K562 (cell line): ENCODE results near the gene MPHOSPH9. TPM values are rescaled to one million over a fixed set of nuclear protein-coding genes. Genes with fewer than 3 reads are reported as not detected.
A peak's percentile ranks its signal among the peaks of the same experiment; 100 is the strongest.

ENCODE experiments used
- ATAC-seq: fragments of 200-7000 bp; cut with Tn5 transposase; 3 replicates; pipeline ENCODE4 v1.9.1; 2020; ENCODE audit warnings: moderate library complexity
- BruUV-seq: library from RNA; stranded (reverse); fragments of 400-500 nt; replicated peaks from 2 replicates; lab custom pipeline; 2021; lab: Mats Ljungman, UMichigan
- CTCF ChIA-PET: fragments of 300-600 bp; formaldehyde crosslinking; extraction: SDS; loops from one replicate; lab custom pipeline; 2021; ENCODE audit warnings: low intra/inter-chr PET ratio; lab: Yijun Ruan, JAX
- POLR2A ChIA-PET: fragments of 300-600, 350-650 bp; sonication (Branson Sonifier 250); formaldehyde crosslinking; extraction: SDS; loops from one replicate; lab custom pipeline; 2021; ENCODE audit warnings: antibody characterized with exemption, inconsistent platforms; lab: Yijun Ruan, JAX
- DNase-seq, 4 experiments: peaks; one replicate each; pipeline versions ENCODE4 v3.0.0 to v3.0.0-alpha.2; 2011 to 2018; ENCODE audit warnings: low spot score in 3 of 4, mixed read lengths in 3 of 4; ENCODE audit errors: extremely low read depth in 1 of 4
- FAIRE-seq: peaks from 2 replicates; lab custom pipeline; 2011; peaks lifted over from hg19 to GRCh38; lab: Jason Lieb, UNC
- H2AFZ ChIP-seq: 2 replicates; pipeline ENCODE4 v1.6.0; 2011; ENCODE audit warnings: low read depth, low read length, control low read depth, inconsistent platforms
- H3K27ac ChIP-seq: fragments of 200-600 bp; 3 replicates; pipeline ENCODE4 v1.8.0; 2011; ENCODE audit warnings: low read depth, mild to moderate bottlenecking, control low read depth, inconsistent platforms, low read length, moderate library complexity, mixed read lengths; ENCODE audit errors: extremely low read depth
- H3K27me3 ChIP-seq, 2 experiments: fragments of 300-600 bp in 1 of 2; 2 replicates in 1 of 2; 3 replicates in 1 of 2; pipeline versions ENCODE4 v1.6.0 to v1.8.0; 2011; ENCODE audit warnings: inconsistent platforms in 2 of 2, low read length in 2 of 2, mild to moderate bottlenecking in 1 of 2, mixed read lengths in 1 of 2, moderate library complexity in 1 of 2; ENCODE audit not compliant: control insufficient read depth in 2 of 2, insufficient read depth in 2 of 2
- H3K36me3 ChIP-seq: fragments of 300-600 bp; 3 replicates; pipeline ENCODE4 v1.8.0; 2011; ENCODE audit warnings: mild to moderate bottlenecking, low read length, inconsistent platforms; ENCODE audit not compliant: control insufficient read depth, insufficient read depth
- H3K4me1 ChIP-seq, 2 experiments: fragments of 200-600 bp in 1 of 2; replicated peaks in 1 of 2; 2 replicates in 1 of 2; 3 replicates in 1 of 2; pipeline versions ENCODE4 v1.5.1 to v1.8.0; 2011; ENCODE audit warnings: inconsistent platforms in 2 of 2, low read length in 2 of 2, mild to moderate bottlenecking in 1 of 2, mixed read lengths in 1 of 2, moderate library complexity in 1 of 2; ENCODE audit not compliant: control insufficient read depth in 2 of 2, insufficient read depth in 2 of 2
- H3K4me2 ChIP-seq: 2 replicates; pipeline ENCODE4 v1.6.1; 2011; ENCODE audit warnings: low read length, control low read depth, inconsistent platforms, mixed read lengths; ENCODE audit not compliant: insufficient read depth
- H3K4me3 ChIP-seq: fragments of 200-600 bp; sonication (generic), shearing (Covaris generic); 2 replicates; pipeline ENCODE4 v1.5.1; 2016; ENCODE audit warnings: control low read depth, inconsistent platforms
- H3K79me2 ChIP-seq: fragments of 200-600 bp; 3 replicates; pipeline ENCODE4 v1.8.0; 2011; ENCODE audit warnings: low read length, inconsistent platforms; ENCODE audit not compliant: control insufficient read depth, insufficient read depth
- H3K9ac ChIP-seq, 2 experiments: 2 replicates each; pipeline versions ENCODE4 v1.6.0 to v1.6.1; 2011; ENCODE audit warnings: low read depth in 2 of 2, low read length in 2 of 2, control low read depth in 1 of 2, inconsistent platforms in 1 of 2, mild to moderate bottlenecking in 1 of 2, mixed read lengths in 1 of 2; ENCODE audit not compliant: insufficient read depth in 1 of 2
- H3K9me1 ChIP-seq: one replicate; pipeline ENCODE4 v1.6.0; 2011; ENCODE audit warnings: inconsistent platforms, mild to moderate bottlenecking, low read length, moderate library complexity; ENCODE audit not compliant: control insufficient read depth, insufficient read depth
- H3K9me3 ChIP-seq: replicated peaks from 2 replicates; pipeline ENCODE4 v1.5.1; 2011; ENCODE audit warnings: low read depth, low read length, inconsistent platforms; ENCODE audit not compliant: control insufficient read depth, insufficient read depth
- H4K20me1 ChIP-seq: replicated peaks from 2 replicates; pipeline ENCODE4 v1.6.1; 2011; ENCODE audit warnings: low read length, inconsistent platforms, mixed read lengths; ENCODE audit not compliant: control insufficient read depth, insufficient read depth
- BRD4 ChIP-seq: fragments of 200-600 bp; sonication (generic); IDR thresholded peaks from 2 replicates; pipeline ENCODE4 v1.6.1; 2017; ENCODE audit warnings: inconsistent platforms
- FOSL1 ChIP-seq: fragments of 200-800 bp; sonication (Bioruptor generic); conservative IDR thresholded peaks from 2 replicates; pipeline ENCODE4 v1.6.1; 2016; ENCODE audit warnings: missing genetic modification characterization, missing compliant biosample characterization
- MAFF ChIP-seq: IDR thresholded peaks from 2 replicates; pipeline ENCODE4 v1.6.1; 2012; ENCODE audit warnings: low read length, improper control_type of control experiment
- MAFK ChIP-seq: IDR thresholded peaks from 2 replicates; pipeline ENCODE4 v1.6.1; 2011; ENCODE audit warnings: low read length, improper control_type of control experiment
- MAX ChIP-seq: sonication (generic); formaldehyde crosslinking; IDR thresholded peaks from 2 replicates; pipeline ENCODE4 v1.9.0; 2022; ENCODE audit warnings: mild to moderate bottlenecking, missing genetic modification reagents
- MITF ChIP-seq: IDR thresholded peaks from 2 replicates; pipeline ENCODE4 v1.6.1; 2014; ENCODE audit warnings: antibody characterized with exemption
- MLLT1 ChIP-seq, 2 experiments: fragments of 450-650 bp; IDR thresholded peaks; 2 replicates each; pipeline ENCODE4 v1.6.1; 2016
- POLR2AphosphoS5 ChIP-seq: IDR thresholded peaks from 2 replicates; pipeline ENCODE4 v1.6.1; 2011; ENCODE audit warnings: mild to moderate bottlenecking, low read depth, low read length, moderate library complexity; ENCODE audit not compliant: control insufficient read depth, insufficient read depth
- SOX6 ChIP-seq: fragments of 450-650 bp; IDR thresholded peaks from 2 replicates; pipeline ENCODE4 v1.6.1; 2014; ENCODE audit warnings: mild to moderate bottlenecking
- SPI1 ChIP-seq: IDR thresholded peaks from 2 replicates; pipeline ENCODE4 v1.6.1; 2011; ENCODE audit warnings: low read depth, low read length, control low read depth, borderline replicate concordance
- XRCC4 ChIP-seq: IDR thresholded peaks from one replicate; pipeline ENCODE4 v1.6.1; 2011; ENCODE audit not compliant: insufficient read depth, insufficient read length; ENCODE audit errors: extremely low read depth
- ZBTB33 ChIP-seq: sonication (generic); formaldehyde crosslinking; IDR thresholded peaks from 2 replicates; pipeline ENCODE4 v1.8.1; 2023; ENCODE audit warnings: mild to moderate bottlenecking, missing genetic modification reagents
- ZNF316 ChIP-seq: fragments of 450-650 bp; IDR thresholded peaks from 2 replicates; pipeline ENCODE4 v1.6.1; 2016
- ZNF586 ChIP-seq: fragments of 450-650 bp; formaldehyde crosslinking; conservative IDR thresholded peaks from 2 replicates; pipeline ENCODE4 v1.4.0; 2020; ENCODE audit warnings: mild to moderate bottlenecking, moderate library complexity
- ZNF76 ChIP-seq: fragments of 250-450 bp; sonication (Bioruptor Pico); IDR thresholded peaks from 2 replicates; pipeline ENCODE4 v1.4.0; 2020; ENCODE audit warnings: mild to moderate bottlenecking, moderate library complexity, borderline replicate concordance
- WGBS: fragments of 100-300 bp; shearing (Covaris generic); methylation state at CpG from one replicate; pipeline ENCODE4 v1.1.6; 2016; ENCODE audit warnings: low coverage, mixed read lengths; ENCODE audit not compliant: insufficient coverage; ENCODE audit errors: missing lambda C conversion rate; 5-methylcytosine and 5-hydroxymethylcytosine counted together
- in situ Hi-C: fragments of 300-500 bp; cut with MboI; formaldehyde crosslinking; loops from 4 replicates; pipeline ENCODE4 v1.15.0; 2018; ENCODE audit warnings: inconsistent platforms, mixed read lengths
- intact Hi-C: fragments of 100-400 bp; cut with micrococcal nuclease; formaldehyde crosslinking; loops from 2 replicates; pipeline ENCODE4 v1.14.2; 2022
- polyA plus RNA-seq, 8 experiments: library from polyadenylated mRNA; depleted of rRNA in 4 of 8; stranded (reverse) in 5 of 8; unstranded in 3 of 8; fragments of >200 nt; fragmentation: Nextera tagmentation in 2 of 8; fragmentation: Illumina TruSeq in 1 of 8; extraction: Ambion mirVana in 2 of 8; extraction: Trizol in 1 of 8; gene quantifications; 2 replicates each; pipeline versions ENCODE4 v1.2.1 to v1.2.3, GENCODE V29; 2011 to 2014; ENCODE audit warnings: inconsistent platforms in 1 of 8, missing spikeins in 1 of 8
- total RNA-seq, 7 experiments: library from RNA; depleted of rRNA in 6 of 7; stranded (reverse); fragments of >200 nt in 6 of 7; fragmentation: Illumina TruSeq in 2 of 7; extraction: Trizol in 2 of 7; gene quantifications; 2 replicates each; pipeline versions ENCODE4 v1.2.1 to v1.2.3, GENCODE V29; 2011 to 2021; ENCODE audit warnings: low replicate concordance in 1 of 7

MPHOSPH9 gene
- total and polyA plus RNA-seq, 9 of the 15 experiments (the other 6 are each of a cell fraction or from before 2014, with no cell fraction given): 14.2 to 103 (median 54.5) TPM

GRCh38 chr12:123141615-123142517 is 91.1 kb downstream of the MPHOSPH9 start:
- no TSS peak for BruUV-seq
- in situ Hi-C loops: no loop called here
- intact Hi-C loops: loop anchor here (10.0 kb wide), 1 partner anchor 157 kb away; the partner anchor contains the start of gene ARL6IP4
- peaks cover 10% of the 10 kb centered on the region; the same call in 2 of the 3 replicates for H3K79me2 ChIP-seq
- CTCF ChIA-PET: no interaction called here
- WGBS: 56% methylated on average over 15 of the region's 15 CpGs
- peak overlapping the region in 1 of 2 experiments; percentile 49; a peak in 1 of 4 replicates for H3K9ac ChIP-seq
- POLR2A ChIA-PET: interaction anchor here (1.0 to 1.1 kb wide), 3 partner anchors 15 to 607 kb away, joined by 3 to 4 read pairs (median 3); no protein-coding TSS in a partner anchor
- no peak overlapping the region for H2AFZ ChIP-seq
- no peak overlapping the region for H3K4me2 ChIP-seq
- H3K36me3 ChIP-seq: no peaks in the 10 kb centered on the region
- peak; percentile 64 for ATAC-seq
- no peaks in the 10 kb centered on the region for H3K9me1 ChIP-seq
- peak; percentile 55 for FAIRE-seq
- H3K9me3 ChIP-seq: no peaks in the 10 kb centered on the region
- H3K27me3 ChIP-seq: no peaks in the 10 kb centered on the region
- peak in 1 of 4 experiments; percentile 44 for DNase-seq
- H4K20me1 ChIP-seq: 0 out of 2 replicates have a peak, but pooled peaks cover 5% of the 10 kb centered on the region
- H3K4me3 ChIP-seq: no peak overlapping the region
- H3K27ac ChIP-seq: no peak overlapping the region
- peaks cover 11 to 35% of the 10 kb centered on the region in 2 experiments; a peak in 4 of 5 replicates for H3K4me1 ChIP-seq
- TF ChIP-seq BRD4 (no peak), ZNF586 (CRISPR knock-in tag) (no peak), POLR2AphosphoS5 (no peak), MAFF (peak; percentile 31; the same call in 1 of the 2 replicates), XRCC4 (no peak), MLLT1 (IDR thresholded peaks at IDR 0.05) (peak in 1 of 2 experiments; percentile 85; a peak in 2 of 4 replicates), ZNF316 (peak; percentile 64), SOX6 (no peak), ZNF76 (CRISPR knock-in tag) (no peak), MAX (no peak), MAFK (peak; percentile 71), SPI1 (no peak), FOSL1 (peak; percentile 84), ZBTB33 (CRISPR knock-in tag) (peak; percentile 80; the same call in 1 of the 2 replicates), MITF (no peak)
